ENCODE measurements around the gene ACTR1B.
"Not testable (repeated sequence)": the region's sequence is repeated elsewhere in the genome, so short reads cannot be mapped to it uniquely, and the experiment has no call there.

Gene ACTR1B

GRCh38 chr2:97645112-97645694, 18.6 kb downstream of the ACTR1B start:
- DNase-seq (ENCODE audit: low spot score): peak; percentile 39
- TF ChIP-seq, protein P1, sequence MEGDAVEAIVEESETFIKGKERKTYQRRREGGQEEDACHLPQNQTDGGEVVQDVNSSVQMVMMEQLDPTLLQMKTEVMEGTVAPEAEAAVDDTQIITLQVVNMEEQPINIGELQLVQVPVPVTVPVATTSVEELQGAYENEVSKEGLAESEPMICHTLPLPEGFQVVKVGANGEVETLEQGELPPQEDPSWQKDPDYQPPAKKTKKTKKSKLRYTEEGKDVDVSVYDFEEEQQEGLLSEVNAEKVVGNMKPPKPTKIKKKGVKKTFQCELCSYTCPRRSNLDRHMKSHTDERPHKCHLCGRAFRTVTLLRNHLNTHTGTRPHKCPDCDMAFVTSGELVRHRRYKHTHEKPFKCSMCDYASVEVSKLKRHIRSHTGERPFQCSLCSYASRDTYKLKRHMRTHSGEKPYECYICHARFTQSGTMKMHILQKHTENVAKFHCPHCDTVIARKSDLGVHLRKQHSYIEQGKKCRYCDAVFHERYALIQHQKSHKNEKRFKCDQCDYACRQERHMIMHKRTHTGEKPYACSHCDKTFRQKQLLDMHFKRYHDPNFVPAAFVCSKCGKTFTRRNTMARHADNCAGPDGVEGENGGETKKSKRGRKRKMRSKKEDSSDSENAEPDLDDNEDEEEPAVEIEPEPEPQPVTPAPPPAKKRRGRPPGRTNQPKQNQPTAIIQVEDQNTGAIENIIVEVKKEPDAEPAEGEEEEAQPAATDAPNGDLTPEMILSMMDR (IDR thresholded peaks at IDR 0.05; ENCODE audit: extremely low read depth, insufficient read depth, missing control alignments): no peak
- in situ Hi-C loops (cut with MboI; ENCODE audit: low pct_unique_long_range_greater_than_20kb, low sequenced_read_pairs, unreplicated experiment): no loop called here

- in situ Hi-C loops (cut with MboI; ENCODE audit: low pct_unique_long_range_greater_than_20kb, low sequenced_read_pairs, unreplicated experiment): no loop called here
- TF ChIP-seq, protein P1 (IDR thresholded peaks at IDR 0.05; ENCODE audit: extremely low read depth, insufficient read depth, missing control alignments): no peak
- DNase-seq (ENCODE audit: low spot score): no peak
Observed at GRCh38 chr2:97644023-97644717, 19.7 kb downstream of the ACTR1B start.

DNA sequence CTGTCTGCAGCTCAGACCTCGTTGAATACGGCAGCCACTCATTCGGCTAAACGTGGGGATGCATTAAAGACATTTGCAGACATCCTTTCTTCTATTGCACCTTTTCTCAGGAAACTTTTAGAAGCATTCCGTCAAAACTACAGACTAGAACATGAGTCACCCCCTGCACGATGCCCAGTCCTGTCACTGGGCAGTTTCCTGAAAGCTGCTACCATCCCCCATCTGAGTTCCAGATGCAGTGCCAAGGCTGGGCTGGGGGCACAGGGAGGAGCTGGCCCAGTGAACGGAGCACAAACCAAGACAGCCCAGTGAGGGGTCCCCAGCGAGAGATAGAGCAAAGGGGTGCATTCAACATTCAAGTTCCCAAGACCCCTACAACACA, 37.8 kb downstream of the ACTR1B start:
- in situ Hi-C loops (cut with MboI; ENCODE audit: low pct_unique_long_range_greater_than_20kb, low sequenced_read_pairs, unreplicated experiment); DNase-seq (ENCODE audit: low spot score): not testable (repeated sequence)

GRCh38 chr2:97625354-97626048, 38.3 kb downstream of the ACTR1B start:
- DNase-seq (ENCODE audit: low spot score); in situ Hi-C loops (cut with MboI; ENCODE audit: low pct_unique_long_range_greater_than_20kb, low sequenced_read_pairs, unreplicated experiment): not testable (repeated sequence)

DNA sequence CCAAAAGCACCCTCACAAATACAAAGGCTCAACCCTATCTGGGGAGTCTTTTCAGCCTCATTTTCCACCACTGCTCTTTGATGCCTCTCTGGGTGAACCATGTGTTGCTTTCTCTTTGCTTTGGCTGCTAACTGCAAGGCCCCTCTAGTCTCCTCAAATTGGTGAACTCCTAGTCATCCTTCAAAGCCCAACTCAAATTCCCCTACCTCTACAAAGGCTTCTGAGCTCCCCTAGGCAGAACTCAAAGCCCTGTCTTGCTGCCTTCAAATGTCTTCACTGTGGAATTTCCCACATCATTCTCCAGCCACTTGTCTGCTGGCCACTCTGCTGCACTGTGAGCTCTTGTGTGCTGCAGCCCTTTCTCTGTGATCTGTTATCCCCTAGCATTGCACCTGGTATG, 40.9 kb downstream of the ACTR1B start:
- in situ Hi-C loops (cut with MboI; ENCODE audit: low pct_unique_long_range_greater_than_20kb, low sequenced_read_pairs, unreplicated experiment); DNase-seq (ENCODE audit: low spot score): not testable (repeated sequence)

- DNase-seq (ENCODE audit: low spot score); in situ Hi-C loops (cut with MboI; ENCODE audit: low pct_unique_long_range_greater_than_20kb, low sequenced_read_pairs, unreplicated experiment): not testable (repeated sequence)
Observed at GRCh38 chr2:97620492-97620891, 43.4 kb downstream of the ACTR1B start.

DNA sequence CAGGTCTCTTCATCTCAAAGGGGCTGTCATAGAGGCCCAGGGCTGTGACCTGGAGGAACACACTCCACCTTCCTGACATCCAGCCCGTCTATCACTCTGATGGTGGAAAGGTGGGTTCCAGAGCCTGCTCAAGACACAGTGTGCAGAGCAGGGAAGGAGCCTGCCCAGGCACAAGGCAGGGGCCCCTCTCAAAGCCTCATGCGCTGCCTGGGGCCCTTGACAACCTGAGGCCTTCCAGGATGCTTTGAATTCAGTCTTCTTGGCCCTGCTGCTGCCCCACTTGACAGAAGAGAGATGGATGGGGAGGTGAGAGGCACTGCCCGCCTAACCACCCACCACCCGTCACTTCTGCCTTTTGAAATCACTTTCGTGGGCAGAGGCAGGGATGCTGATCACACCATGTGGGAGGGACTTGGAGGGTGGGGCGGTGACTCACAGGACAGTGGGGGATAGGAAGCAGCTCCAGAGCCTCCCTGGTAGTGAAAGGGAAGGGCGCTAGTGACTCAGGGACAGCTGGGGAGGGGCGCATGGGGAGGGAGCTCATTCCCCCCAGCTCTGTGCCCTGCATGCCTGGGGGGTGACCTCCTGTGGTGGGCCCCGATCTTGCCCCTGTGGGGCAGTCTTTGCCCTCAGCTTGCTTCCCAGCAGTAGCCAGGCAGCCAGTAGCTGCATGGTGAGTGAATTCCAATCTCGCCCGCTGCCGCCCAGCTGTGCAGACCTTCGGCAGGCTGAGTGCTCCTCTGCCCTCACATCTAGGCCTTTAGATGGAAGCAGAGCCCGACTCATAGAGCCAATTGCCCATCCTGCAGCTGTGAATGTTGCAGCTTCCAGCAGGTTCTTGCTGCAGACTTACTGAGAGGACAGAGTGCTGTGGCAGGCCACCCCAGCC, 44.7 kb downstream of the ACTR1B start:
- in situ Hi-C loops (cut with MboI; ENCODE audit: low pct_unique_long_range_greater_than_20kb, low sequenced_read_pairs, unreplicated experiment); DNase-seq (ENCODE audit: low spot score): not testable (repeated sequence)

DNA sequence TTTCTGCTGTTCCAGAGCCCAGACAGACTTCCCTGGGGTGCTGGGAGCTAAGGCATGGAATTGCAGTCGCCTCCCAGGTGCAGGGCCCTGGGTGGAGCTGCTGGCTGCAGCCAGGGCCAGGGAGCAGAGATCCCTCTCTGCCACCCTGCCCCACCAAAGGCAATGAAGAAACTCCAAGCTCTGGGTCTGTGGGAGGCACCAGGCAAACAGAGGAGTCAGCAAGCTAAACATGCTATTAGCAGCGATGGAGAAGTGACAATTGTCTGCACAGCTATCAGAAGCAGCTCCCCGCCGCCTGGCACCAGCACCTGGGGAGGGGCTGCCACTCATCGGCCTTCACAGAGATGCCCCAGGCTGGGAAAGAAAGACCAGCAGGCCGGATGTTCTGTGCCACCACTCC, 45.9 kb downstream of the ACTR1B start:
- in situ Hi-C loops (cut with MboI; ENCODE audit: low pct_unique_long_range_greater_than_20kb, low sequenced_read_pairs, unreplicated experiment): no loop called here
- no peak for DNase-seq (ENCODE audit: low spot score)
- TF ChIP-seq, protein P1 (IDR thresholded peaks at IDR 0.05; ENCODE audit: extremely low read depth, insufficient read depth, missing control alignments): no peak

- DNase-seq (ENCODE audit: low spot score); in situ Hi-C loops (cut with MboI; ENCODE audit: low pct_unique_long_range_greater_than_20kb, low sequenced_read_pairs, unreplicated experiment): not testable (repeated sequence)
Observed at GRCh38 chr2:97615746-97616145, 48.1 kb downstream of the ACTR1B start.

DNA sequence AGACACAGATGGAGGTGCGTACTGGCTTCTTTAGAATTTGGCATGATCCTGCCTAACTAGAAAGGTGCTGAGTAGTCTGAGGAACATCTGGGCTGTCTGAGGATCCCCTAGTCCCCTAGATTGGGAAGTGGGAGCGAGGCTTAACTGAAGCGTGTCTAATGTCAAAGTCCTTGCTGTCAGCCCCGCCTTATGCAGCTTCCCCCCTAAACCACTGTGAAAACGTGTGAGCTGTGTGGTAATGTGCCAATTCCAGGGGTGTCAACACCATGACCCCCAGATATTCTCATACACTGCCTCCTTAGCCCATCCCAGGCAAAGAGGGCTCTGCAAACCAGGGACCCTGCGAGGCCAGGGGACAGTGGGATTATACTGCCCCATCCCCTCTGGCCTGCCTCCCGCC, 51.9 kb downstream of the ACTR1B start:
- DNase-seq (ENCODE audit: low spot score); in situ Hi-C loops (cut with MboI; ENCODE audit: low pct_unique_long_range_greater_than_20kb, low sequenced_read_pairs, unreplicated experiment): not testable (repeated sequence)

DNA sequence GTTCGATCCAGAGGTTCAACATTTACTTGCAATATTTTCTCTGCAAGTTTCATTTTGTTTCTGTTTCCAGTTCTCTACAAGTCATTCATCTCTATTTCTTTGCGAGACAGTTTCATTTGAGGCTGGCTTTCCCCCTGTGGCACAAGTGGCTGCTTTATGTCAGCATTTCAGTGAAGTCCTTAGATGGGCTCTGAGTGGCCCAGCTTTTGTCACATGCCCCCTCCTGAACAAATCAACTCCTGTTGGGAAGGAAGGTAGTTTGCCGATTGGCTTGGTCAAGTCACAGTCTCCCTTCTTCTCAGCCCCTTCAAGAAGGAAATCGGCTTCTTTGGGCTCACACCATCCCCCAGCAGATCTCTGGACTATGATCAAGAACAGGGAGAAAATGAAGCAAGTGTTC, 55.1 kb downstream of the ACTR1B start:
- DNase-seq (ENCODE audit: low spot score); in situ Hi-C loops (cut with MboI; ENCODE audit: low pct_unique_long_range_greater_than_20kb, low sequenced_read_pairs, unreplicated experiment): not testable (repeated sequence)
